Muscle of arm (tissue), 12 donors: ENCODE results near the gene NHS. TPM values are rescaled to one million over a fixed set of nuclear protein-coding genes. Genes with fewer than 3 reads are reported as not detected.
A peak's percentile ranks its signal among the peaks of the same experiment; 100 is the strongest.
"Not testable (repeated sequence)": the region's sequence is repeated elsewhere in the genome, so short reads cannot be mapped to it uniquely, and the experiment has no call there.

ENCODE experiments used
- DNase-seq: peaks from one replicate; pipeline ENCODE4 v3.0.0-alpha.2; 2013
- polyA plus RNA-seq, 12 donors: library from polyadenylated mRNA; unstranded; fragments of 120-200 nt; gene quantifications; one replicate each; pipeline ENCODE4 v1.2.1, GENCODE V29; 2013; ENCODE audit not compliant: insufficient read length in 12 of 12

The NHS gene
- polyA plus RNA-seq, 12 donors, result 1.3 to 8.5 (median 2.1) TPM; not detected in 1

DNA sequence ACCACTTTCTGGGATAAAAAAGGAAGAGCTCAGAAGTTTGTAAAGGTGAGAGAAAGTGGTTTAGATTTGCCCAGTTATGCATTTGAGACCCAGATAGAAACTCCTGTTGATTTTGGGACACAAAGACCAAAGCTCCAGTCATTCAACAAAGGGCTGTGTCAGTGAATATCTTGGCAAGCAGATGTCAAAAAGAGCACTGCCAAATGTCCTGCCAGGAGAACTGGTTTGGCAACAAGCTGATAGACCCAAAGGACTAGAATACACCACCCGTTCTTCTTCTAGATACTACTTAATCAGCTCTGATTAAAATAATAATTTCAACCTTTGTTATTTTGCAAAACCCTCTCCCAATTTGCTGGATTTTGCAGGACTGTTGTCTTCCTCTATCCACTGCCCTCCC is 121.4 kb downstream of the NHS start:
- DNase-seq, result no peak

DNA sequence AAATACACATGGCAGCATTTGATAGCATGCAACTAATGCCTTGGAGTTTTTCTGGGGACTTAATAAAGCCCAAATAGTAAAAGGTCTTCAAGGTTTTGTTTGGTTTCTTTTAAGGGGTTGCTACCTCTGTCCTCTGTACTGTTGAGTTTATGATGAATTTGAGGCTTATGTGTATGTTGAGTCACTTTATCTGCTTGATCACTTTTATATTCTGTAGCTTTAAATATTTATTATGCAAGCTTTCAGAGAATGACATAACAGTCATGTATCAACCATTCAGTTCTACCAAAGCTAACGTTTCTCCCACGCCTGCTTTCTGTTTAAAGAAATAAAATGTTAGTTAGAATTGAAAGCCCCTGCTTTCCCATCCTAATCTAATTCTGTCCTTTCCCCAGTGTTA is 122.2 kb downstream of the NHS start:
- DNase-seq, result no peak

DNA sequence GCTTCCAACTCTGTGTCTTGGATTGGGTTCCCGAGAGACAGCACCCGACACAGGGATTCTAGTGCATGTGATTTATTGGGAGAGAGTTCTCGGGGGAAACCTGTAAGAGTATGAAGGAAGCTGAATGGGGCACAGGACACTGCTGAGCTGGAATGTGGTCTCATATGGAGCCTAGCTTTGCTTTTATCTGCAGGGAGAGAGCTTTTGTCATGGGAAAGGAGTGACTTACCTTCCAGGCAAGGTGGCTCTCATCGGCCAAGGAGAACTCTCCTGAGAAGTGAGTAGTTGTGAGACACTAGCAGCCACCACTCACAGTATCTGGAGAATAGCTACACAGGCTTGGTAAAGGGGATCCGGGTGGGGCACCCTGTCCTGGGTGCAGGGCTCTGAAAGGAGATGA is 124.5 kb downstream of the NHS start:
- no peak for DNase-seq

DNA sequence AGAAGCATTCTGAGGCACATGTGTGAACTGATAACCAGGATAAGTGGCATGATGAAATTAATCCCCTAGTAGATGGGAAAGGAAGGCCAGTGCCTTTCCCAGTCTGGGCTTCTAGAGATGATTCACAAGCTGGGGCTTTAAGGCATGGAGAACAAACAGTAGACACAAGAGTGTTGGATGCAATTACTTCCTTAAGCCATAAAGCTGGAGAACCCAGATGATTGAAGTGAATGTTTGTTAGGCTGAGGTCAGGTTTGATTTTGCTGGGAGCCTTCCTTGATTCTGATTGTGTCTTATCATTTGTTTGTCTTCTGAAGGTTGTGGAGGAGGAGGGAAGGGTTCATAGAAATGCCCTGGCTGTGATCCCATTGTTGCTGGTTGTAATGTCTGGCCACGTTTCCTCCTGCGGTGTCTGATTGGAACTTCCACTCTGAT is 125.2 kb downstream of the NHS start:
- no peak for DNase-seq

DNA sequence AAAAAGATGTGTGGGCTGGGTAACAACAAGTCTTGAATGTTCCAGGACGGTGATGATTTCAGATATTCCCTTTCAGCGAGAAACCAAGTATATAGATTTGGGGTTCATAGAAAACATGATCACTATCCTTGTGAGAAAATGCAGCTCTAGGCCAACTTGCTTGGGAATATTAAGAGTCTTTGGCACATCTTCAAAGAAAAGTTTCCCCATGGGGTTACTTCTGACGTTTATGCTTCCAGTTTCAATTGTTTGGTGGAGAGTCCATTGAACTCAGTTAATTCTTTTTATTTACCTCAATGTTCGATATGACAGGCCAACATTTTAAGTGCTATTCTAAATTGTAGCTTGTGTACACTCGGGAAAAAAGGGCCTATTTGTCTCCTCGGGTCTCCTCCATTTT is 126.7 kb downstream of the NHS start:
- no peak for DNase-seq

DNA sequence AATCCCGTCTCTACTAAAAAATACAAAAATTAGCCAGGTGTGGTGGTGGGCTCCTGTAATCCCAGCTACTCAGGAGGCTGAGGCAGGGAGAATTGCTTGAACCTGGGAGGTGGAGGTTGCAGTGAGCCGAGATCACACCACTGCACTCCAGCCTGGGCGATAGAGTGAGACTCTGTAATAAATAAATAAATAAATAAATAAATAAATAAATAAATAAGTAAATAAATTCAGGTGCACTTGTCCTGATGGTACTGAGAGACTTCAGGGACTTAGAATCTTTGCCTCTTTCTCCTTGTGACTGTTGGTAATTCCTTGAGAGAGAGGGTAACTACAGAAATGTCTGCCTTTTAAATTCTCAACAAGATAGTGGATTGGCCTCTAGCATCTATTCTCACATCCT is 131.4 kb downstream of the NHS start:
- not testable (repeated sequence) for DNase-seq

DNA sequence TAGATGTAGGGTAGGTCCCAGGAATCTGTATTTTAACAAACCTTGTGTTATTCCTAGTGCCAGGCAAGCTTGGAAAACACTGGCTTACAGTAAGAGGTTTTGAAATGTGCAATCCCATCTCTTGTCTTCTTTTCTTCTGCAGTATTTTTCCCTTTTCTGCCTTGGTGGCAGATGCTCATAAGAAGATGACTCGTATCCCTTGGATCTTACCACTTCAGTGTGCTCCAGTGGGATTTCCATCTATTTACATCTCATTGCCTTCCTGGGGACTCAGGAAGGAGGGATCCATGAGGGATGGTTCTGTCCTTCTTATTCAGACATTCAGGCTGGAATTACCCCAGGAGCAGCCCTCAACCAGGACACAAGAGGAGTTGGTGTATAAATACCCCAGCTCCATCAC is 136.6 kb downstream of the NHS start:
- no peak for DNase-seq

DNA sequence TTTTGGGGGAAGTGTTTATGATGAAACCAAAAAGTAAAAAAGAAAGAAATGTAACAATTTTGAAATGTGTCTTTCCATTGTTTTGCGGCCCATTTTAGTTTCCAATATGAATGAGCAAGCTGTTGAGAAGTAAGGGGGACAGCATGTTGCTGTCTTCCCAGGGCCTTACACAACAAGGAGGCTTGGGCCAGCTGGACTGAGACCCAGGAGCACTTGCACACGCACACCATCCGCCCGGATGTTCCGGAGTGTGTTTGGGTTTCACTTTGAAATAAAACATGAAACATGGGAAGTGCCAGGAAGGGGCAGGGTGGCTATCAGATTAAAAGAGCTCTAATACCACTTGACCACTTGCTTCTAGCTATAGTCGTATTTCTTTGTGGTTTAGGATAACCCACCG is 144.4 kb downstream of the NHS start:
- peak; percentile 31 for DNase-seq

DNA sequence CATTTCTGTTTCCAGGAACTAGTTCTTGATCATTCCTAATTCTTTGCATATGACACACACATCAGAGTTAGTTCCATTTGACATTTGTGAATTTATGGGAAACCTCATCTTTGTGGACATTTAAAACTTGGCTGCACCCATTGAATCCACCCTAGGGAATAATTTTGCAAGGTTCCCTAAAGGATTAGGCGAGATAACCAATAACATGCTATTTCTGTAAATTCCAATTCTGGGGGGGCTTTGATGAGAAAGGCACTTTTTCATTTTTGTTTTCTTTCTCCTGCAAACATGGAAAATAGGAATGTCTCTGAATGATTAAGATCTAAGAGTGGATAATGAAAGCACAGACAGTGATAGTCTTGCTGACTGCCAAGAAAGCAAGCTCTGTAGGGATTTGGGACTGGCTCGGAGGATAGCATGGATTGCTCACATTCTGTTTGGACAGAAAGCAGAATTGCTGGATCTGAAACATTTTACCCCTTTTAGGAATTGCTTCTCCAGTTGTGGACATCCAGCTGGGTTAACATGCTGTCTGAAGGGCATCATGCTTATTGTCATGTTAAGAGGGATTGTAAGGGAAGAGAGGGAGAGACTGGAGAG is 145.1 kb downstream of the NHS start:
- peak; percentile 28 for DNase-seq

DNA sequence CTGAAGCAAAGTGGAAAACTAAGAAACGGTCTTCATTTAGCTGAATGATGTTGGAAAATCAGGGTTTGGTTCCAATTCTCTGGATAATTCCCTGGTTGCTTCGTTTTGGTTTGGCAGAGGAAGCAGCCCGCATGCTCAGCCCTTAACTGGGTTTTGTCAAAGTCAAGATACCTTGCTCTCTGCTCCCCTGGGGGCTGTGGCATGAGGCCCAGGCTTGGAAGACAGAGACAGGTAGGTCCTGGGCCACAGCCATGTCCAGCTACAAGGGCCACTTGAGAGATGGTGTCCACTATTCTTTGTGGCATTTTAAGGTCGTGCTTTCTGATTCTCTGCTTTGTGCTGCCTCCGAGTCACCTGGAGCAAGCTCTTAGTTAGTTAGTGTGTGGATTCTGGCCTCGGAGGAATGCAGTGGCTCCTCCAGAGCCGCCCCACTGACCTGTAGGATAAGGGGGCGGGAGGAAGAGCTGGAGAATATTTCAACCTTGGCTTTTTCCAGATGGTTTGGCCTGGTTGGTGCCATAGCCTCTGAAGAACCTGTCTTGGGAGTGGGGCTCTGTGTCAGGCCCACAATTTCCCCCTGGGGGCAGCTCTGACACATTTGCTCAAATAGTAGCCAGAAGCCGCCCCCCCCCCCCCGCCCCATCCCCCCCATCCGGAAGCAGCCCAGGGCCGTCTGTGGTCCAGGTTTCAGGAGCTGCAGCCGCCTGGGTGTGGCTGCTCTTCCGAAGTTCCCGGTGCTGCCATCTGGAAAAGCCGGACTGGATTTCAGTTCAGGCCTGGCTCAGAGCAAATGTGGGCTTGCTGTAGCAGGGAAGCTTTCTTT is 147.1 kb downstream of the NHS start:
- DNase-seq, result no peak

DNA sequence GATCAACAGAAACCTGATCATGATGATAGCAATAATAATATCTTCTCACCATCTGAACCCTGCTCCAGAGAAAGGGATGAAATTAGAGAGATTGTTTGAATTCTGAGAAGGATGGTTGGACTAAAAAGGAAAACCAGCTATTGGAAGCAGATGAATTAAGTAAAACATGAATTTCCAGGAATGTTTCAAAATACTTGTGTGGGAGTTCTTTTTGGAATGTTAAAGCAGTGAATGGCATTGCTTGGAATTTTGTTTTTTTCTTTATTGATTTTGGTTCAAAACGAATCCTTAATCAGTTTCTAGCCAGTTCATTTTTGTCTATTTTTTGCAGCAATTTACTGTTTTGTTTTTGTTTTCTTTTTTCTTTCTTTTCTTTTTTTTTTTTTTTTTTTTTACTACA is 150.3 kb downstream of the NHS start:
- DNase-seq, result no peak

DNA sequence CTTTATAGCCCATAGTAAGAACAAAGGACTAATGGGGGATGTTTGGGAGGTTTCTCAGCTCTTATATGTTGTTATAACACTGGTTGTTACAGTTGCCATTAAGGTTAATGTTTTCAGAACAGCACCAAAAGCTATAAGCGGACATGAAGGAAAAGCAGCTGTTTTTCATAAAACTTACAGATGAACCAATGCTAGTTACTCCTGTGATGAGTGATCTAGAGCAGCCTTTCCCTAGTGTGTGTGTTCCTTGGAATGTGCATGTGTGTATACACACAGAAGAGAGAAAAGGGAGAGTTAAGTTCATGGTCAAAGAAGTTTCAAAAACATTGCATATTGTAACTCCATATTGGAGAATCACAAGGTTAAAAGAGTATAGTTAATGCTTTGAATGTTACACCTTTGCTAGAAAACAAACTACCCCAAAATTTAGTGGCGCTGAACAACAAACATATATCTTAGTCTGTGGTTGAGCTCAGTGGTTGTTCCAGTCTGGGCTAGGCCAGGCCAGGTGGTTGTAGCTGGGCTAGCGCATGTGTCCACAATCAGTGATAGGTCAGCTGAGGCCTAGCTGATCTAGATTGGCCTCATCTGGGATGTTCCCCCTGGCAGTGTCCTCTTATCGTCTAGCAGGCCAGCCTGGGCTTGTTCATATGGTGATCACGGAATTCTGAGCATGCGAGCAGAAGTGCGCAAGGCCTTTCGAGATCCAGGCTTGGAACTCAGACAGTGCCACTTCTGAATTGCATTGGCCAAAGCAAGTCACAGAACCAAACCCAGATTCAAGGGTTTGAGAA is 151.0 kb downstream of the NHS start:
- no peak for DNase-seq

DNA sequence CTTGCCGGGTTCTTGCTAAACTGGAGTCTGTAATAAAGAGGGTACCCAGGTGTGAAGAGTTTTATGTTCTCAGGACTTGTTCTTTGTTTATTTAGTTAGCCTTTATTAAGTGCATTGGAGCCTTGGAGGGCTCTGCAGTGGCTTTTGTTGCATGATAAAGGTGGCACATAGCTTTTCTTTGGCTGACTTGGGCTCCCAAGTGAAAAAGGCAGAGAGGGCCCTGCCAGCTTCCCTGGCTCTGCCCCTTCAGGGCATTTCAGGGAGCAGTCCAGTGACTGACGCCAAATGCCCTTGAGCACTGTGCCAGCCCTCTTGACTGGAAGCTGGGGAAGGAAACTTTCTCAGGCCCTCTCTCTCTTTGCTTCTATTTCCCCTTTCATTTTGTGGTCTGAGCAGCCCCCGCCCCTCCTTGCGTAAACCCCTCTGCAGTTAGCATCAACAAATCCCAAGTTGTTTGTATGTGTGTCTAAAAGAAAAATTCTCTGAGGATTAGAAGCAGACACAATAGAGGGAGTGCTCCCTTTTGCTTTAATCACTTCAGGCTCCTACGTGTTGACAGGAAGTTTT is 152.2 kb downstream of the NHS start:
- DNase-seq, result no peak

DNA sequence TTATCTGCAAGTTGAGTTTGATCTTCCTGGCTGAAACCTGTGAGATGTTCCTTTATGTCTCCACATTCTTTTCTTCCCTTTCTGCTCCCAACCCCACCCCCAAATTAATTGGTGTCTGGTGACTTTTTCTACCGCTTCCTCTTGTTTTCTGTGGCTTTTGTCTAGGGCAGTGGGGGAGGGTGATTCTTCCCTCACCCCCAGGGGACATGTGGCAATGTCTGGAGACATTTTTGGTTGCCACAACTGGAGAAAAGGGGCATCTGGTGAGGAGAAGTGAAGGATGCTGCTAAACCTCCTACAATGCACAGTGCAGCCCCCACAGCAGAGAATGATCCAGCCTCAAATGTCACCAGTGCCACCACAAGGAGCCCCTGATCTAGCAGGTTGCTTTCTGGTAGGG is 152.9 kb downstream of the NHS start:
- DNase-seq, result no peak

DNA sequence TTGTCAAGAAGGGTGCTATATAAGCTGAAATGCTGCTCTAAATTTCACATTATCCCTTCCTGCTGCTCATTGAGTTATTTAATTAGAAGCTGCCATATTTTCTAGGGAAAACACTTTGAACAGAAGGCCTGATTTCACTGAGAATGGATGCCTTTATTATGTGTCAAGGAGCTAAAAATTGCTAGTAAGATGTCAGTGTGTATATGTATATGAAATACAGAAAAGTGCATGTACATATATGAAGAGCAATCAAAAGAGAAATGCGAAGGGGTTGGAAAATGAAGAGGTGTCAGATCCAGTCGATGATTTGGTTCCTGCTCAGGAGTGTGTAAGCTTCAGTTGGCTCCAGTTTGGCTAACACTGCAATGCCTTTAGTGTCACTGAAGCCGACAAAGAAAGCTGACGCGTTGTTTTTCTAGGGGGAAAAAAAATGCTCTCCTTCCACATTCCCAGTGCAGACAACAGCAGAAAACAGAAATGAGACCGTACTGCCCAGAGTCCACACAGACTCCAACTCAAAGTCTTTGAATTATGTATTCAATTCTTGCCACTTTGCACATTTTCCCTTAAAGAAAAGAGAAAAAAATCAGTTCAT is 154.2 kb downstream of the NHS start:
- DNase-seq, result no peak

DNA sequence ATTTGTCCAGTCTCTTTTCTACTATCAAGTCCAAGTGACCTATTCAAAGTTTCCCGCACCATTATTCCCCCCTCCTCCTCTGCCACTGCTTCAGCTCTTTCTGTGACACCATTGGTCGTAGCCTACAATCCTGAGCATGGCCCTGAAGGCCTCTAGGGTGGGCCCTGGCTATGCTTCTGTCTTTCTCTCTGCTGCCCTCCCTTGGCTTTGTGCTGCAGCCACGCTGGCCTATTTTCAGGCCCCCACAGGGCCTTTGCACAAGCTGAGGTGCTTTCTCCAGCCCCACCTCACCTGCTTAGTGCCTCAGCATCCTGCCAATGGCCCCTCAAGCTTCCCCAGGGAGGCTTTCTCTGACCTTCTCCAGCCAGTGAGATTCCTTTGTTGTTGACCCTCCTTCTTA is 156.5 kb downstream of the NHS start:
- no peak for DNase-seq

DNA sequence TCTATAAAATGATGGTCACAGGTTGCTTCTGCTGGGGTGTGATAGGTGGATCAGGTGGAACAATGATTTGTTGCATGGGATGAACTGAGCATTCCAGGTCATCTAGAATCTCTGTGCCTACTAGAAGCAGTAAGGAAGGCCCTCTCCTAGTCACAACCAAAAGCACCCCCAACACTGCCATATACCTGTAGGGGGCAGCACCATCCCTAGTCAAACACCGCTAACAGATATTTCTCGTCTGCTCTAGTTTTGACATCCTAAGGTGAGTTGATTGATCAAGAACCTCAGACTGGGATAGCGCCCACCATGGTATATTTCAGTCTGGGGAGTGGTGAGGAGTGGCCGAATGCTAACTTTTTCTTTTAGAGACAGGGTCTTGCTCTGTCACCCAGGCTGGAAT is 160.2 kb downstream of the NHS start:
- DNase-seq, result no peak

DNA sequence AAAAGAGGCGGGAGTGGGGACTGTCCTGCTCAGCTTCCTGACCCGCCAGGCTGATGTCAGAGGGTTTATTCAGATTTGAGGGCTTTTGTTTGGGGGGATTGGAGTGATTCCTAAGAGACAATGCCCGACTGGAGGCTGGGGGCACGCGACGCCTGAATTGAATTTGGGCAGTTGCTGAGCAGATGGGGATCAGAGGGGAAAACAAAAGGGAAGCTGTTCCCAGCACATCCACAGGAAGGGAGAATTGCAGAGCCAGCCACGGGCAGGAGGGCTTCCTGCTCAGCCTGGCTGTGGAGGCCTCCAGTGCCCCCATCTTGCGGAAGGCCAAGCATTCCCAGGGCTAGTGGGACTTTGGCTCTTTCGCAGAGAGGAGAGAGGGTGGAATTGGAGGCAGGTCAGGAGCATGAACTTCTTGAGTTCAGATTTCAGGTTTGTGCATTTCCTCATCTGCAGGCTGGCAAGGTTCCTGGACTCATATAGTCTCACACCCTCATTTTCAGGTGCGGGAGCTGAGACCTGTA is 162.8 kb downstream of the NHS start:
- DNase-seq, result no peak

DNA sequence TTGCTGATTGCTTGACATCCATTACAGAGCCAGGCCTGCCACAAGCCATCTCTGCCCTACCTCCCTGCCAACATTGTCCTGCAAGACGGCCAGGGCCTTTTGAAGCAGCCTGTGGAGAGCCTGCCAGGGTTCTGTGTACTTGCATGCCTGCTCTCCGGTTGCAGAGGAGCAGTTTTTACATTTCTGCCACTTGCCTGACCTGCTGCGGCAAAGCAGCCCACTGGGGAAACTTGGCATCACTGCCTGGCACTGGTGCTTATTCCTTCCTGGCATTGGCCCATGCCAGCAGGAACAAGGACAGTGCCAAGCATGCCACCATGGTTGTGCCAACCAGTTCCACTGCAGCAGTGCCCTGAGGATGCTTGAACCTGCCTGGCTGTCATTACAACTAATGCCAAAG is 167.1 kb downstream of the NHS start:
- no peak for DNase-seq

DNA sequence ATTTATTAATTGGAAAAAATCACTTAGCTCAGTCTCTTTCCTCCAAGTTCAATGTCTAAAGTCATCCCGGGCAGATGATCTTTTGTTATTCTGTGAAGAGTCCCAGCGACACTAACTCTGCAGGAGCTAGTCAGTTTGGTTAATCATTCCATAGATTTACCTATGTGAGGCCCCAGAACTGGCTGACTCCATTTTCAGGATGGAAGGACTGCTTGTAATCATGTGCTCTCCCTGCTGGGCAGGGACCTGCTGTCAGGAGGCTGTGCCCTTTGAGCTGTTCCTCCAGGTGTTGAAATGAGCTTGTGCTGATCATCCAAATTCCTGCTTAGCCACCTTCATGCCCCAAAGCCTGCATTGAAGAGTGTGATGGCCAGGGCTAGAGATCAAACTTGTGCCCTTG is 169.8 kb downstream of the NHS start:
- no peak for DNase-seq

DNA sequence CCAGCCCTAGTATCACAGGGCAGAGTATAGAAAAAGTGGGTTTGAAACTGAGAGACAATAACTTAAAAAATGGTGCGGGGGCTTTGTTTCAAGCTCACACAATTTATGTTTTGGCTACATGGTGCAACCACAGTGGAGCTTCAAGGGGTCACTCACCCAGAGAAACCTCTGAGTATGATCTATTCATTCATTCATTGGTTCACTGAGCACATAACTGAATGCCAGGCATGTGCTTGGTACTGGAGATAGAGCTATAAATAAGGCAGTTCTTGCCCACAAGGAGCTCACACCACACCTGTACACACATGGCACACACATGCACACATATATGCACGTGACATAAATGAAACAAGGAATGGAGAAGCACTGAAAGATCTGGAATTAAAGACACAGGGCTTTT is 171.4 kb downstream of the NHS start:
- DNase-seq, result no peak

DNA sequence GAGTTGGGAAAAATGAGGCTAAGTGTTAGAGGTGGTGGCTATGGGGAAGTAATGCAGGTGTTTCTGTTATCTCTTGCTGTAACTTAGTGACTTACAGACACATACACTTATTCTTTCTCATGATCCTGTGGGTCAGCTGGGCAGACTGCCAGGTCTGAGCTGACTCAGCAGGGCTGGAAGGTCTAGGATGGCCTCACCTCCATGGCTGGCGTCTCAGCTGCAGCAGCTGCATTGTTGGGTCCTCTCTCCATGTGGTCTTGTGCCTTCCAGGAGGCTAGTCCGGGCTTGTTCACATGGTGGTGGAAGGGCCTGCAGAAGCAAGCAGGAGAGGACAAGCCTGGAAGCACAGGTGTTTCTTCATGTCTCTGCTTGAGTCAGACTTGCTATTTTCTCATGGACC is 172.7 kb downstream of the NHS start:
- DNase-seq, result no peak
